Cerebellar cortex (tissue), 1 donor: ENCODE results near the gene ZNF592.

Experiments used
- DNase-seq: peaks from one replicate; pipeline ENCODE4 v3.0.0-alpha.2; 2015; ENCODE audit warnings: low spot score

The ZNF592 gene

DNA sequence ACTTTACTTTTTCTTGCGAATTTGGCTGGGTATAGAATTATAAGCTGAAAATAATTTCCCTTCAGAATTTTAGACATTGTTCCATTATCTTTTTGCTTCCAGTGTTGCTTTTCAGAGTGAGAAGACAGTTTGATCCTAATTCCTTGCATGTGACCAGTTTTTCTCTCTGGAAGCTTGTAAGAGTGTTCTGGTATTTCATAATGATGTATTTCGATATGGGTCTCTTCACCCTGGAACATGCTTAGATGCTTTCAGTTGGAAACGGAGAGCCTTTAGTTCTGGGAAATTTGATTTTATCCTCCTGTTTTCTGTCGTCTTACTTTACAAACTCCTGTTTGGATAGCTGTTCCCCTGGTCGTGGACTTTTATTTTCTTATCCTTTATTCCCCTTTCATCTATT is 82.6 kb downstream of the ZNF592 start:
- DNase-seq, result no peak

DNA sequence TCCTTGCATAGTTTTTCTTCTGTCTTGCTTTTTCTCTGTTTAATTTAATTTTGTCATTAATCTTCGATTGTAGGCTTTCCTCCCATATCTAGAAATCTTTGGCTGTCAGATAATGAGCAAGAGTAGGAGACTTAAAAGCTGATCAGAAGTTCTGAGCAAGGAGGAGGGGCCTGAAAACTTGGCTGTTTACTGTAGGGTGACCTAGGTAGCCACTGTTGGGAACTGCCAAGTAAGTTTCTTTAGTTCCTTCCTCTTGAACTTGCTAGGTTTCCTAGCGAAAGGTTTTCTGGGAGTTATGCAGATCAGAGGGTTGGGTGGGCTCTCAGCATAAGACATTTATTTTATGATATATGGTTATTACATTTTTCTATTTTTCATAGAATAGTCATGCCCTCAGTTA is 83.2 kb downstream of the ZNF592 start:
- DNase-seq, result no peak

GRCh38 chr15:84832448-84833040 is 84.2 kb downstream of the ZNF592 start:
- DNase-seq, result no peak

DNA sequence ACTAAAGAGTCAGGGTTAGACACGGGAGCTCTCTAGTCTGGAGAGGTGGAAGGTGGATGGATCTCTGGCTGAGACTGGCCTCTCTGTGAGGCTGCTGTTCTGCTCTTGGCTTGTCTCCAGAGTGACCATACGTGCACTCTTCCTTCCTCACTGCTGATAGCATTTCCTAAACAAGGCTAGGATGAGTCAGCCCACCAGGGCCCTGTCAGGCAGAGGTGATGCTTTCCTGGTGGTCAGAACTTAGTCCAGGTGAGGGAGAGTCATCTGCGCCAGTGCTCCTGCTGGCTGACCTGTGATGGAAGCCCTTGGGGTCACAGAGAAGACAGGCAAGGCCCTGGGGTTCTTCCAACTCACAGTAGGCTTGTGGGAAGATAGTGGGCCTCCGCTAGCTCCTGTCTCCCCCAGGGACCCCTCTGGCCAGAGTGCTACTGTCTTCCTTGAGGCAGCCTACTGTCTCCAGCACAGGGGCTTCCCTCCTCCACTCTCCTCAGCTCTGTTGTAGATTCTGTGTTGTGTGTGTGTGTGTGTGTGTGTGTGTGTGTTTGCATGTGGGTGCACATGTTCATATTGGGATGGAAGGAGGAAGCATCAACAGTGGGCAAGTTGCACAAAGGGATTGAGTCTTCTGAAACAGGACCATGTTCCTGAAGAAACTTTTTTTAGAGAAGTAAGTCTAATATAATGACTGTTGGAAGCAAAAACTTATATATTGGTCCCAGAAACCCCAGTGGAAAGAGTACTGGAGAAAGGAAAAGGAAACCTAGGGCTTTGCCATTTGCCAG is 85.2 kb downstream of the ZNF592 start:
- no peak for DNase-seq

- no peak for DNase-seq
These were observed 86.0 kb downstream of the ZNF592 start for GRCh38 chr15:84834229-84834955.

- no peak for DNase-seq
These were observed 86.6 kb downstream of the ZNF592 start for GRCh38 chr15:84834969-84835368.

DNA sequence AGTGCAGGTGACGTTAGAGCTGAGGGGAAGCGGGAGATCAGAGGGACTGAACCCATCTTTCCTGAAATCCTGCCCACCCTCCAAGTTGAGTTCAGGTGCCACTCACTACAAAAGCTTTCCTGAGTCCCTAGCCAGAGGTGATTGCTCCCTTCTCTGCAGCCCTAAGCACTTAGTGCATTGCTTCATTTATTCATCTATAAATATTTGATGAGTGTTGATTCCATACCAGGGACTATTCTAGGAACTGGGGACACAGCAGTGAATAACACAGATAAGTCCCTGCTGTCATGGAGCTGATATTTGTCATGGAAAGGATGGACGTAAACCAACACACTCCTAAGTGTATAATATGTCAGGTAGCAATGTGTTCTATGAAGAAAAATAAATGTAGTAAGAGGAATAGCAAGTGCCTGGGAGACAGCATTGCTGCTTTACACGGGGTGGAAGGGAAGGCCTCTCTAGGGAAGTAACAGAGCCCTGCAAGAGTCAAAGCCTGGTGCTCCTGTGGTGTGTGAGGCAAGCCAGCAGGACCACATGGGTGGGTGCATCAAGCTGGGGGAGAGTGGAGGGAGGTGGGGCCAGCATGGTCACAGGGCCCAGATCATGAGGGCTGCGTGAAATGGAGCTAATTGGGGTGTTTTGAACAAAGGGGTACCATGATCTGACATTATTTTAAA is 87.4 kb downstream of the ZNF592 start:
- no peak for DNase-seq

DNA sequence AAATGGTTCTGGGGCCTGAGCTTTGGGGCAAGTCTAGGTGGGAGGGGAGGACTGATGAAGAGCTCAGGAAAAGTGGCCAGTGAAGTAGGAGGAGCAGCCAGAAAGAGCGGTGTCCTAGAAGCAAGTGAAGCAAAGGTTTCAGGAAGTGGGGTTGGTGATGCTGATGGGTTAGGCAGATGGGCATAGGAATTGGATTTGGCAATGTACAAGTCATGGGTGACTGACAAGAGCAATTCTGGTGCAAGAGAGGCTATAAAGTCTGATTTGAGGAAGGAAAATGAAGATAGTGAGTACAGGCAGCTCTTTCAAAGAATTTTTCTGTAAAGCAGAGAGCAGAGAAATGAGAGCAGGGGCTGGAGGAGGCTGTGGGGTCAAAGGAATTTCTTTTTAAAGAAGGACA is 88.5 kb downstream of the ZNF592 start:
- no peak for DNase-seq

DNA sequence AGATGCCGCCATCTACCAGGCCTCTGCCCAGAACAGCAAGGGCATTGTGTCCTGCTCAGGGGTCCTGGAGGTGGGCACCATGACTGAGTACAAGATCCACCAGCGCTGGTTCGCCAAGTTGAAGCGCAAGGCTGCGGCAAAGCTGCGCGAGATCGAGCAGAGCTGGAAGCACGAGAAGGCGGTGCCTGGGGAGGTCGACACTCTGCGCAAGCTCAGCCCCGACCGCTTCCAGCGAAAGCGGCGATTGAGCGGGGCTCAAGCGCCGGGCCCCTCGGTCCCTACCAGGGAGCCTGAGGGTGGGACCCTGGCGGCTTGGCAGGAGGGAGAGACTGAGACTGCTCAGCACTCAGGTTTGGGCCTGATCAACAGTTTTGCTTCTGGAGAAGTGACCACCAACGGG is 91.3 kb downstream of the ZNF592 start:
- DNase-seq, result no peak

DNA sequence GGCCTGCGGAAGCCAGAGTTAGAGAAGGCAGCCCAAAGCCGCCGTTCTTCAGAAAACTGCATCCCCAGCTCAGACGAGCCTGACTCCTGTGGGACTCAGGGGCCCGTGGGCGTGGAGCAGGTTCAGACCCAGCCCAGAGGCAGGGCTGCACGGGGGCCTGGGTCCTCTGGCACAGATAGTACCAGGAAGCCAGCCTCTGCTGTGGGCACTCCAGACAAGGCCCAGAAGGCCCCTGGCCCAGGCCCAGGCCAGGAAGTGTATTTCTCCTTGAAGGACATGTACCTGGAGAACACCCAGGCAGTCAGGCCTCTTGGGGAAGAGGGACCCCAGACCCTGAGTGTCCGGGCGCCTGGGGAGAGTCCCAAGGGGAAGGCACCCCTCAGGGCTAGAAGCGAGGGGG is 91.9 kb downstream of the ZNF592 start:
- no peak for DNase-seq

- no peak for DNase-seq
These were observed 92.5 kb downstream of the ZNF592 start for GRCh38 chr15:84840741-84841429.

GRCh38 chr15:84842781-84843180 is 94.4 kb downstream of the ZNF592 start:
- no peak for DNase-seq

DNA sequence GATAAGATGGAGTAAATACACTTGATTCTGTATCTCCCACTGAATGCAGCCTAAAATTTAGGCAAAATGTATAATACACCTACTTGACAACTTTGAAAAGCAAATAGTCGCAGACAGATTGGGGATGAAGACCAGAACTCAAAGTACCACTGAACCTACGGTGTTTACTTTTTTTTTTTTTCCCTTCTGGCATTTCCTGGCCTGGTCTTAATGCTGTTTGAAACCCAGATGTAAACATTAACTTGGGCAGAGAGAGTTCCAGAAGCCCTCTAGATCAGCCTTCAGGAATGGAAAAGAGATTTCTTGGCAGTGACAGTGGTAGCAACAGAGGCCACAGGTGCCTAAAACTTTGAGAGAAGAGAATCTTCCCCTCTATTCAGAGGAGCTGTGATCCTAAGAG is 96.6 kb downstream of the ZNF592 start:
- no peak for DNase-seq

GRCh38 chr15:84845631-84846030 is 97.2 kb downstream of the ZNF592 start:
- peak; percentile 34 for DNase-seq

- DNase-seq, result no peak
These were observed 97.9 kb downstream of the ZNF592 start for GRCh38 chr15:84846269-84846668.

DNA sequence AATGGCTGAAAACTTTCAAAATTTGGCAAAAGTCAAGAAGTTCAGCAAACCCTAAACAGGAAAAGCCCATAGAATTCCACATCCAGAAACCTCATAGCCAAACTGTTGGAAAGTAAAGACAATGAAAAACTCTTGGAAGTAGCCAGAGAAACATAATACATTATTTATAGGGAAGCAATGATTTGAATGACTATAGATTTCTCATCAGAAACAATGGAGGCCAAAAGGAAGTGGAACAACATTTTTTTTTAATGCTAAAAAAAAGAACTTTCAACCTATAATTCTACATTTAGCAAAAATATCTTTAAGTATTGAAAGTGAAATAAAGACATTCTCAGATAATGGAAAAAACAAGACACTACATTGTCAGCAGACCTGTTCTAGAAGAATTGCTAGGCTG is 99.0 kb downstream of the ZNF592 start:
- DNase-seq, result no peak

DNA sequence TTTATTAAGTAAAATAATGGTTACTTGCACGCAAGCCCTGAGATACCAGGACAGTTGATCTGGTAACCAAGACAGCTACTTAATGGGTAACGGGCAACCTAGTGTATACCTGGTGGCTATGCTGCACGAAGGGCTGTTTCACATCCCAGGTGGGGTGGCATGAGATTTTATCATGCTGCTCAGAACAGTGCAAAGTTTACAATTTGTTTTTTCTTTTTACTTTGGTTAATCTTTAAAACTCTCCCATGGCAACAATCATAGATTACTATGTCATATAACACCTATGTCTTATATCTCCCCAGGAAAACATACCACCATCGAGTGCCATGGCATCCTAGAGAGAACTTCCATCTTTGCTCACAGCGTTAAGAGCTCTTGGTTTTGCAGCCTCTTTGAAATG is 103.8 kb downstream of the ZNF592 start:
- DNase-seq, result no peak

GRCh38 chr15:84855136-84855535 is 106.7 kb downstream of the ZNF592 start:
- DNase-seq, result no peak

GRCh38 chr15:84855765-84856164 is 107.4 kb downstream of the ZNF592 start:
- DNase-seq, result no peak
